ENCODE data around the gene NXPE4.
"Not testable (repeated sequence)": the region's sequence is repeated elsewhere in the genome, so short reads cannot be mapped to it uniquely, and the experiment has no call there.

The NXPE4 gene

DNA sequence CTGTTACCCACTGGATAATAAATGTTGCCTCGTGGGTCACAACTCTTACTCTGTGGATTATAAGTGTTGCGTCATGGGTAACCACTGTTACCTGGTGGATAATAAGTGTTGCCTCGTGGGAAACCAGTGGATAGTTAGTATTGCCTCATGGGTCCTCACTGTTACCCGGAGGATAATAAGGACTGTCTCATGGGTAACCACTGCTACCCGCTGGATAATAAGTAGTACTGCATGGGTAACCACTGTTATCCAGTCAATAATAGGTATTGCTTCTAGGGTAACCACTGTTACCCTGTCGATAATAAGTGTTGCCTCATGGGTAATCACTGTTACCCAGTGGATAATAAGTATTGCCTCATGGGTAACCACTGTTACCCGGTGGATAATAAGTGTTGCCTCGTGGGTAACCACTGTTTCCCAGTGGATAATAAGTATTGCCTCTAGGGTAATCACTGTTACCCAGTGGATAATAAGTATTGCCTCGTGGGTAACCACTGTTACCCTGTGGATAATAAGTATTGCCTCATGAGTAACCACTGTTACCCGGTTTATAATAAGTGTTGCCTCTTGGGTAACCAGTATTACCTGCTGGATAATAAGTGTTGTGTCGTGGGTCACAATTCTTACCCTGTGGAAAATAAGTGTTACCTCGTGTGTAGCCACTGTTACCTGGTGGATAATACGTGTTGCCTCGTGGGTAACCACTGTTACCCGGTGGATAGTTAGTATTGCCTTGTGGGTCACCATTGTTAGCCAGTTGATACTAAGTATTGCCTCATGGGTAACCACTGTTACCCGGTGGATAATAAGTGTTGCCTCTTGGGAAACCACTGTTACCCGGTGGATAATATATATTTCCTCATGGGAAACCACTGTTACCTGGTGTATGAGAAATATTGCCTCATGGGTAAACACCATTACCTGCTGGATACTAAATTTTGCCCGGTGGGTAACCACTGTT is 15.7 kb upstream of the NXPE4 start:
- DNase-seq (ENCODE audit: low read depth in 2 of 2), result no peak

DNA sequence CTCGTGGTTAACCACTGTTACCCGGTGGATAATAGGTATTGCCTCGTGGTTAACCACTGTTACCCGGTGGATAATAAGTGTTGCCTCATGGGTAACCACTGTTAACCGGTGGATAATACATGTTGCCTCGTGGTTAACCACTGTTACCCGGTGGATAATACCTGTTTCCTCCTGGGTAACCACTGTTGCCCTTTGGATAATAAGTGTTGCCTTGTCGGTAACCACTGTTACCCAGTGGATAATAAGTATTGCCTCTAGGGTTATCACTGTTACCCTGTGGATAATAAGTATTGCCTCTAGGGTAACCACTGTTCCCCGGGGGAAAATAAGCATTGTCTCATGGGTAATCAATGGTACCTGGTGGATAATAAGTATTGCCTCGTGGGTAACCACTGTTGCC is 15.0 kb upstream of the NXPE4 start:
- DNase-seq (ENCODE audit: low read depth in 2 of 2), result no peak

DNA sequence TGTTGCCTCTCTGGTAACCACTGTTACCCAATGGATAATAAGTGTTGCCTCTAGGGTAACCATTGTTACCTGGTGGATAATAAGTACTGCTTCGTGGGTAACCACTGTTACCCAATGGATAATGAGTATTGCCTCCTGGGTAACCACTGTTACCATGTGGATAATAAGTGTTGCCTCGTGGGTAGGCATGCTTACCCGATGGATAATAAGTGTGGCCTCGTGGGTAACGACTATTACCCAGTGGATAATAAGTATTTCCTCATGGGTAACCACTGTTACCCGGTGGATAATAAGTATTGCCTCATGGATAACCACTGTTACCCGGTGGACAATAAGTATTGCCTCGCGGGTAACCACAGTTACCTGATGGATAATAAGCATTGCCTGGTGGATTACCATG is 13.8 kb upstream of the NXPE4 start:
- no peak for DNase-seq (ENCODE audit: low read depth in 2 of 2)

DNA sequence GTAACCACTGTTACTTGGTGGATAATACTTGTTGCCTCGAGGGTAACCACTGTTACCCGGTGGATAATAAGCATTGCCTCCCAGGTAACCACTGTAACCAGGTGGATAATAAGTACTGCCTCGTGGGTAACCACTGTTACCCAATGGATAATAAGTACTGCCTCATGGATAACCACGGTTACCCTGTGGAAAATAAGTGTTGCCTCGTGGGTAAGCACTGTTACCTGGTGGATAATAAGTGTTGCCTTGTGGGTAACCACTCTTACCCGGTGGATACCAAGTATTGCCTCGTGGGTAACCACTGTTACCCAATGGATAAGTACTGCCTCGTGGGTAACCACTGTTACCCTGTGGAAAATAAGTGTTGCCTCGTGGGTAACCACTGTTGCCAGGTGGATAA is 13.0 kb upstream of the NXPE4 start:
- not testable (repeated sequence) for DNase-seq (ENCODE audit: low read depth in 2 of 2)

DNA sequence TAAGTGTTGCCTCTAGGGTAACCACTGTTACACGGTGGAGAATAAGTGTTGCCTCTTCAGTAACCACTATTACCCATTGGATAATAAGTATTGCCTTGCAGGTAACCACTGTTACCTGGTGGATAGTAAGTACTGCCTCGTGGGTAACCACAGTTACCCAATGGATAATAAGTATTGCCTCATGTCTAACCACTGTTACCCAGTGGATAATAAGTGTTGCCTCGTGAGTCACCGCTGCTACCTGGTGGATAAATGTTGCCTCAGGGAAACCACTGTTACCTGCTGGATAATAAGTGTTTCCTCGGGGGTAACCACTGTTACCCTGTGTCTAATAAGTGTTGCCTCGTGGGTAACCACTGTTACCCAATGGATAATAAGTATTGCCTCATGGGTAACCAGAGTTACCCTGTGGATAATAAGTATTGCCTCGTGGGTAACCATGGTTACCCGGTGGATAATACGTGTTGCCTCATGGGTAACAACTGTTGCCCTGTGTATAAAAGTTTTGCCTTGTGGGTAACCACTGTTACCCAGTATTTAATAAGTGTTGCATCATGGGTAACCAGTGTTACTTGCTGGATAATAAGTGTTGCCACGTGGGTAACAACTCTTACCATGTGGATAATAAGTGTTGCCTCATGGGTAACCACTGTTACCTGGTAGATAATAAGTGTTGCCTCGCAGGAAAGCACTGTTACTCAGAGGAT is 12.3 kb upstream of the NXPE4 start:
- DNase-seq (ENCODE audit: low read depth in 2 of 2), result no peak

DNA sequence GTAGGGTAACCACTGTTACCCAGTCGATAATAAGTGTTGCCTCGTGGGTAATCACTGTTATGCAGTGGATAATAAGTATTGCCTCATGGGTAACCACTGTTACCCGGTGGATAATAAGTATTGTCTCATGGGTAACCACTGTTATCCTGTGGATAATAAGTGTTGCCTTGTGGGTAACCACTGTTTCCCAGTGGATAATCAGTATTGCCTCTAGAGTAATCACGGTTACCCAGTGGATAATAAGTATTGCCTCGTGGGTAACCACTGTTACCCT is 11.2 kb upstream of the NXPE4 start:
- not testable (repeated sequence) for DNase-seq (ENCODE audit: low read depth in 2 of 2)

DNA sequence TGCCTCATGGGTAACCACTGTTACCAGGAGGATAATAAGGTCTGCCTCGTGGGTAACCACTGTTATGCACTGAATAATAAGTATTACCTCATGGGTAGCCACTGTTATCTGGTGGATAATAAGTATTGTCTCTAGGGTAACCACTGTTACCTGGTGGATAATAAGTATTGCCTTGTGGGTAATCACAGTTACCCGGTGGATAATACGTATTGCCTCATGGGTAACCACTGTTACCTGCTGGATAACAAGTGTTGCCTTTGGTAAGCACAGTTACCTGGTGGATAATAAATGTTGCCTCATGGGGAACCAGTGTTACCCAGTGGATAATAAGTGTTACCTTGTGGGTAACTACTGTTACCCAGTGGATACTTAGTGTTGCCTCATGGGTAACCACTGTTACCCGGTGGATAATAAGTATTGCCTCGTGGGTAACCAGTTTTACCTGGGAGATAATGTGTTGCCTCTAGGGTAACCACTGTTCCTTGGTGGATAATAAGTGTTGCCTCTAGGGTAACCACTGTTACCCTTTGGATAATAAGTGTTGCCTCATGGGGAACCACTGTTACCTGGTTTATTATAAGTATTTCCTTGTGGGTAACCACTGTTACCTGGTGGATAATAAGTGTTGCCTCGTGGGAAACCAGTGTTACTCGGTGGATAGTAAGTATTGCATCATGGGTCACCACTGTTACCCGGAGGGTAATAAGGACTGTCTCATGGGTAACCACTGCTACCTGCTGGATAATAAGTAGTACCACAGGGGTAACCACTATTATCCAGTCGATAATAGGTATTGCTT is 10.6 kb upstream of the NXPE4 start:
- no peak for DNase-seq (ENCODE audit: low read depth in 2 of 2)

DNA sequence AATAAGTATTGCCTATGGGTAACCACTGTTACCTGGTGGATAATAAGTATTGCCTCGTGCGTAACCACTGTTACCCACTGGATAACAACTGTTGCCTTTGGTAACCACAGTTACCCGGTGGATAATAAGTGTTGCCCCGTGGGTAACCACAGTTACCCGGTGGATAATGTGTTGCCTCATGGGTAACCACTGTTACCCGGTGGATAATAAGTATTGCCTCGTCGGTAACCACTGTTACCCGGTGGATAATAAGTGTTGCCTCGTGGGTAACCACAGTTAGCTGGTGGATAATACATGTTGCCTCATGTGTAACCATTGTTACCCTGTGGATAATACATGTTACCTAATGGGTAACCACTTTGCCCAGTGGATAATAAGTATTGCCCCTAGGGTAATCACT is 9.8 kb upstream of the NXPE4 start:
- DNase-seq (ENCODE audit: low read depth in 2 of 2), result no peak

DNA sequence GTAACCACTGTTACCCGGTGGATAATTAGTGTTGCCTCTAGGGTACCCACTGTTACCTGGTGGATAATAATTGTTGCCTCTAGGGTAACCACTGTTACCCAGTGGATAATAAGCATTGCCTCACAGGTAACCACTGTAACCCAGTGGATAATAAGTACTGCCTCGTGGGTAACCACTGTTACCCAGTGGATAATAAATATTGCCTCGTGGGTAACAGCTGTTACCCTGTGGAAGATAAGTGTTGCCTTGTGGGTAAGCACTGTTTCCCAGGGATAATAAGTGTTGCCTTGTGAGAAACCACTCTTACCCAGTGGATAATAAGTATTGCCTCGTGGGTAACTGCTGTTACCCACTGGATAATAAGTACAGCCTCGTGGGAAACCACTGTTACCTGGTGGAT is 9.3 kb upstream of the NXPE4 start:
- DNase-seq (ENCODE audit: low read depth in 2 of 2), result no peak

DNA sequence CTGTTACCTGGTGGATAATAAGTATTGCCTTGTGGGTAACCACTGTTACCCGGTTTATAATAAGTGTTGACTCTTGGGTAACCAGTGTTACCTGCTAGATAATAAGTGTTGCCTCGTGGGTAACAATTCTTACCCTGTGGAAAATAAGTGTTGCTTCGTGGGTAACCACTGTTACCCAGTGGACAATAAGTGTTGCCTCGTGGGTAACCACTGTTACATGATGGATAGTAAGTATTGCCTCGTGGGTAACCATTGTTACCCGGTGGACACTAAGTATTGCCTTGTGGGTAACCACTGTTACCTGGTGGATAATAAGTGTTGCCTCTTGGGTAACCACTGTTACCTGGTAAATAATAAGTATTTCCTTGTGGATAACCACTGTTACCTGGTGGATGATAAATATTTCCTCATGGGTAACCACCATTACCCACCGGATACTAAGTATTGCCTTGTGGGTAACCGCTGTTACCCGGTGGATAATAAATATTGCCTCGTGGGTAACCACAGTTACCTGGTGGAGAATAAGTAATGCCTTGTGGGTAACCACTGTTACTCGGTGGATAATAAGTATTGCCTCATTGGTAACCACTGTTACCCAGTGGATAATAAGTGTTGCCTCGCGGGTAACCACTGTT is 8.7 kb upstream of the NXPE4 start:
- DNase-seq (ENCODE audit: low read depth in 2 of 2), result no peak

DNA sequence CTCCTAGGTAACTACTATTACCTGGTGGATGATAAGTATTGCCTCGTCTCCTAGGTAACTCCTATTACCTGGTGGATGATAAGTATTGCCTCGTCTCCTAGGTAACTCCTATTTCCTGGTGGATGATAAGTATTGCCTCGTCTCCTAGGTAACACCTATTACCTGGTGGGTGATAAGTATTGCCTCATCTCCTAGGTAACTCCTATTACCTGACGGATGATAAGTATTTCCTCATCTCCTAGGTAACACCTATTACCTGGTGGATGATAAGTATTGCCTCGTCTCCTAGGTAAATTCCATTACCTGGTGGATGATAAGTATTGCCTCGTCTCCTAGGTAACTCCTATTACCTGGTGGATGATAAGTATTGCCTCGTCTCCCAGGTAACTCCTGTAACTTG is 7.6 kb upstream of the NXPE4 start:
- not testable (repeated sequence) for DNase-seq (ENCODE audit: low read depth in 2 of 2)

DNA sequence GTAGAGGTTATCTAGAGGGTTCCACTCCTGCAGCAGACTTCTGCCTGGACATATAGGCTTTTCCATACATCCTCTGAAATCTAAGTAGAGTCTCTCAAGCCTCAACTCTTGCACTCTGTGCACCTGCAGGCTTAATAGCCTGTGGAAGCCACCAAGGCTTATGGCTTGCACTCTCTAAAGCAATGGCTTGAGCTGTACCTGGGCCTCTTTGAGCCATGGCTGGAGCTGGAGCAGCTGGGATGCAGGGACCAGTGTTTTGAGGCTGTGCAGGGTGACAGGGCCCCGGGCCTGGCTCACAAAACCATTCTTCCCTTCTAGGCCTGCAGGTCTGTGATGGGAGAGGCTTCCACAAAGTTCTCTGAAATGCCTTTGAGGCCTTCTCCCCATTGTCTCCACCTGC is 2.9 kb upstream of the NXPE4 start:
- DNase-seq (ENCODE audit: low read depth in 2 of 2), result no peak

DNA sequence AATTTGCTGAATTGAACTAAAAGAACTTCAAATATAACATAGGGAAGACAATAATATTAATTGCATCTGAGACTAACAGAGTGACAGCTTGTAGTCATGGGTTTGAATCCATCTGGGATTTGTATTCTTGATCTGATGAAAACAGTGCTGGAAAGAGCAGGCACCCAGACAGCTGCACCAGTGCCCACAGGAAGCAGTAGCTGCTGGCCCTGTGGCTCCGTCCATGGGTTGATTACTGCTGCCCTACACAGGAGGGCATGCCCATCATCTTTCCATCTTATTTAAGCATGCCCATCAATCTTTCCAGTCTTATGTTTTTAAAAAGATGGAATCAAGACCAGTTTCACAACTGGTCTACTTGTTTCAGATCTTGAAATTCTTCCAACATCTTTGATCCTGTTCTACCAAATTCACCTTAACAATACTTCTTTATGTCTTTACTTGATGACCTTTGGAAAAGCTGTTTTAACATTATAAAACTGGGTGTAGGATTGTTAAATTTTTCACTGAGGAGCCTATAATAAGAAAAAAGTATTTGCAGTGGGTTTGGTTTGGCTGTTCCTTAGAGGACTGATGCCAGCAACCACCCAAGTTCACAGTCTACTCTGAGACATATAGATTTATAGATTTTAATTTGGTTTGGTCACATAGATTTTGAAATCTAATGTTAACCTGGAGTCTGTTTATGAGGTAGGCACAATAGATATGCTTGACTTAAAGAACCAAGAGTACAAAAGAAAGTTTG is 761 bp upstream of the NXPE4 start:
- no peak for DNase-seq (ENCODE audit: low read depth in 2 of 2)

DNA sequence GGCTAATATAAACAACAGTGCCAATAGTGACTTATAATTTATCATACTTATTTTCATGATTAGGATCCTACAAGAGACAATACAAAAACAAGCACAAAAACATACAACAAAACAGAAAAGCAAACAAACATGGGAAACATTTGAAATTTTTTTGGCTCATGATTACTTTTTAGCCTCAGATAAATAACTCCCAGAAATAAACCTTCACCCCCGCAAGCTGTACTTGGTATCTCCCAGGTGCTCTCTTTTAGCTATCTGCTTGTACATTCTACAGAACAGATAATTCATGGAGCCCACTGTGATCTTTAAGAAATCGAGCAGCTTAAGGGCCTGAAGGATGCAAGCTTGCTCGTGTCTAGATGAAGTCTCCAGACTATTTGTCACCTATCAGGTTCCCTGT is 883 bp downstream of the NXPE4 start:
- DNase-seq (ENCODE audit: low read depth in 2 of 2), result no peak

DNA sequence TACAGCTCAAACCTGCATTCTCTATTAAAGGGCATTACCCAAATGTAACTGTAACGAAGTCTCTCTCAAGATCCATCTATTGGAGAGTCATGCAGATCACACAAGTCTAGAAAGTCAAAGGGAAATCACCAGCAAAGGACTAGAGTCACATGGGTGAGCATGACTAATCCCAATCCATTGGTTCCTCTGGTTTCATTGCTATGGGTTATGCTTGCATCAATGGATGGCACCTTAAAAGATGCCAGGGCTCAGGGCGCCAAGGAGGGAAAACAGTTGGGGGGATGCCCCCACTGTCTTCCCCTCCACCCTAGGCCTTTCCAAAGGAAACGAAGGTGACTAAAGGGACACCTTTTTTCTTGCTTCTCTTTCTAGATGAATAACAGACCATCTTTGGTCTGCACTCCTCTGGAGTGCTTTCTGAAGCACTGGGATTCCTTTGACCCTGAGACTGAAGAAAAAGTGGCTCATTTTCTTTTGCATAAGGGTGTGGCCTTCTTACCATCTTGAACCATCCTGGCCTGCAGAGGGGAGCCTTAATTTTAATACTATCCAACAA is 8.1 kb downstream of the NXPE4 start:
- DNase-seq (ENCODE audit: low read depth in 2 of 2), result no peak

DNA sequence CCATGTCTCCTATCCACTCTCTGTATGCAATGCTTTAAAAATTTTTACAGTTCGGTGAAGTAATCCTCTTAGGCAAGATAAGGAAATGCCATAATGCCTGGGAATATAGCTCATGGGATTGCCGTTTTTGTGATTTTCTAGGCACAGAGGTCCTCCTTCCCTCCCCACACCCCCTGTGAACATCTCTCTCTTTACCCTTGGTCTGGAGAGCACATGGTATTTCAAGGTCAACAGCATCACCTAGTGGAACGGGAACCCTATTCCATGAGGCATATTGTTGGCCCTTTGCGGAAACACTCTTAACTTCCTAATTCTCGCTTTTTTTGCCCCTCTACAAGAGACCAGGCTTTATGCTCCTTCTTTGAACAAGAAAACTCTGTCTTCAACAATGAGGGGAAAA is 8.8 kb downstream of the NXPE4 start:
- DNase-seq (ENCODE audit: low read depth in 2 of 2), result no peak

DNA sequence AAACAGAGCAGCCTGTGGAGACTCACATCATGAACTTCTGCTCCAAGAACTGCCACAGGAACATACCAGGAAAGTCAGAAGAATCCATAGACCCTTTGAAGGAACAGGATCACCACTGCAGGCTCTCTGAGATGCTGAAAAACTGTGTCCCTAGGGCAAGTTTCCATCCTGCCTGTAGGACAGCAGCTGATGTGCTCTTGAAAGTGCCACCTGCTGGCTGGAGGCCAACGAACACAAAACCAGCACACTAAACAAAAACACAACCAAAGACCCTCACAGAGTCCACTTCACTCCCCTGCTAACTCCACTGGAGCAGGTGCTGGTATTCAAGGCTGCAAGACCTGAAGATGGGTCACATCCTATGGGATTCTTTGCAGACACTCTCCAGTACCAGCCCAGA is 23.9 kb downstream of the NXPE4 start:
- no peak for DNase-seq (ENCODE audit: low read depth in 2 of 2)

DNA sequence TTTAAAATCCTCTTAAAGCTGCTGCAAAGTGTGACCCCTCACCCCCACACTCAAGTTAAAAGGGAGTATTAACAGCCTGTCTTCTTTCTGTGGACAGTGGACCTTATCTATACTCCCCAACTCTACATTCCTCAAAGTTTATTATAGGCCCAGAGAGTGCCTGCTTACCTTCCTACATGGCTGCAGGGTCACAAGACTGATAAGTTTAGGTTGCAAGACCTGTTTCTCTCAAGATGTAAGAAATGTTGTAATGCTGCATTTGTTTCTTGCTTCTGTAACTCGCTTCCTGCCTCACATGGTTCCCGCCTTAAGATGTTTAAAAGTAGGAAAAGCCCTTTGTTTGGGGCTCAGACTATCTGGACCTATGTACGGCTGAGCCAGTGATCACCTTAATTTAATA is 25.8 kb downstream of the NXPE4 start:
- no peak for DNase-seq (ENCODE audit: low read depth in 2 of 2)

DNA sequence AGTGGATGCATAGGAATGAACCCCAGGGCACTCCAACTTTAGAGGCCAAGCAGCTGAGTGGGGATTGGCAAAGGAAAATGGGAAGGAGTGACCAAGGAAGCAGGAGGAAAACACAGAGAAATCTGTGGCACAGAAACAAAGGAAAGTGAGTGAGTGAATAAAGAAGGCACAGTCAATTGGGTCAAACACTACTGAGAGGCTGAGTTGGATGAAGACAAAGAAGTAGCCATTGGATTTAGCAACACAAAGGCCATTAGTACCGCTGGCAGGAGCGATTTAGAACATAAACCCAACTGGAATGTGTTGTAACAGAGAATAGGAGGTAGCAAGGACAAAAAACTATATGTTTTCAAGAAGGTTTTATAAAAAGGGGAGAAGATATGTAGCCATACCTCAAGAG is 29.3 kb downstream of the NXPE4 start:
- no peak for DNase-seq (ENCODE audit: low read depth in 2 of 2)

DNA sequence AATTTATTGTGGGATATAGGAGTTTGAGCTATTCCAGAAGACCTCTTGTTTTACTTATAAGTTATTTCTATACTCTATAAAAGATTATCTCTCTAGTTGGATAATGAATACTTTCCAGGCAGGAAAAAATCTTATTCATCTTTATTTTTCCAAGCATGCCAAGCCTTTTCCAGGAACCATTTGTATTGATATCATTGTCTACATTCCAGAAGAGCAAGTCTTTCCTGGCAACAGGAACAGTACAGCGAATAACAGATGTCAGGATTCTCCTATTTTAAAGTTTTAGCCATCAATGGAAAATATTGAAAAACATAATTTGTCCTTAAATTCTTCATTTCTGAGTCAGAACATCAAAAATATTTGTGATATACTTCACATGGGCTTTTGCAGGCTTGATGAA is 30.8 kb downstream of the NXPE4 start:
- no peak for DNase-seq (ENCODE audit: low read depth in 2 of 2)

DNA sequence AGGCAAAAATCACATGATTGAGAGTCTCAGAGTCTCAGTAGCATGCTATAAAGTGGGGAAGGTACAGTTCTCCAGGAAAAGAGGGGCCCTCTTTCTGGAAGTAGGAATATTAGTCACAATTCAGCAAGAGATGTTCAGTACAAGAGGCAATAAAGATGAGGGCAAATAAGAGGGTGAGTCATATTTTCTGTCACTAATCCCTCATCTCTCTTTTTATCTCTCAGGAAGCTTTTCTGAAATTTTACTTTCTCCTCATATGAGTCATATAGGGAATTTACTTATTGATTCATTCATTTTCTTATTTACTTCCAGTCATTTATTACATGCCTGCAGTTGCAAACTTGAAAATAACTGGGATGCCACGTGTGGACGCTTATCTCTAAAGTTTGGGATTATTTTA is 32.5 kb downstream of the NXPE4 start:
- DNase-seq (ENCODE audit: low read depth in 2 of 2), result no peak
